Measurements from ENCODE around the gene TSBP1. TPM values are rescaled to one million over a fixed set of nuclear protein-coding genes. Genes with fewer than 3 reads are reported as not detected.

TSBP1 gene
- total and polyA plus RNA-seq, 9 of the 15 experiments (the other 6 are each of a cell fraction or from before 2014, with no cell fraction given): not detected

- TF ChIP-seq ZNF583 (CRISPR knock-in tag; IDR thresholded peaks at IDR 0.05) (no peak), KLF10 (CRISPR knock-in tag; IDR thresholded peaks at IDR 0.05) (no peak), ZNF764 (CRISPR knock-in tag; IDR thresholded peaks at IDR 0.05; ENCODE audit: low read depth) (no peak), TRIM24 (IDR thresholded peaks at IDR 0.05) (no peak), FOXA3 (CRISPR knock-in tag; conservative IDR thresholded peaks at IDR 0.05 in 1 of 2, IDR thresholded peaks at IDR 0.05 in 1 of 2) (no peak), LARP7 (IDR thresholded peaks at IDR 0.05) (no peak), ZNF639 (CRISPR knock-in tag; conservative IDR thresholded peaks at IDR 0.05 in 1 of 2, IDR thresholded peaks at IDR 0.05 in 1 of 2) (no peak), ARID4B (CRISPR knock-in tag; IDR thresholded peaks at IDR 0.05) (no peak)
Observed at GRCh38 chr6:32332433-32332832, 39.3 kb downstream of the TSBP1 start (continued).

Measured in K562 (cell line).